ENCODE results near the gene NTRK3.

Gene NTRK3

GRCh38 chr15:88282614-88283013 is 26.1 kb upstream of the NTRK3 start:
- peaks cover 3% of the 10 kb centered on the region for H3K27me3 ChIP-seq (ENCODE audit: control insufficient read depth, insufficient read depth, low read length, poor library complexity, severe bottlenecking)
- WGBS, 2 experiments: 53 to 61% methylated on average over 5 of the region's 5 CpGs
- H3K27ac ChIP-seq (ENCODE audit: insufficient read depth, low read depth, low read length, poor library complexity, severe bottlenecking): no peak overlapping the region
- peaks cover 19% of the 10 kb centered on the region for H3K4me1 ChIP-seq (ENCODE audit: control insufficient read depth, insufficient read depth, low read length)
- no peak overlapping the region for H3K4me3 ChIP-seq (ENCODE audit: insufficient read depth, low read depth, low read length)
- H3K36me3 ChIP-seq (ENCODE audit: control insufficient read depth, insufficient read depth, low read length): no peaks in the 10 kb centered on the region
- no peaks in the 10 kb centered on the region for H3K9me3 ChIP-seq (ENCODE audit: control insufficient read depth, low read length)

- no peaks in the 10 kb centered on the region for H3K27me3 ChIP-seq (ENCODE audit: control insufficient read depth, insufficient read depth, low read length, poor library complexity, severe bottlenecking)
- H3K4me3 ChIP-seq (ENCODE audit: insufficient read depth, low read depth, low read length): no peak overlapping the region
- H3K27ac ChIP-seq (ENCODE audit: insufficient read depth, low read depth, low read length, poor library complexity, severe bottlenecking): no peak overlapping the region
- no peaks in the 10 kb centered on the region for H3K9me3 ChIP-seq (ENCODE audit: control insufficient read depth, low read length)
- no peaks in the 10 kb centered on the region for H3K4me1 ChIP-seq (ENCODE audit: control insufficient read depth, insufficient read depth, low read length)
- WGBS, 2 experiments: 82 to 87% methylated on average over 15 to 16 of the region's 16 CpGs
- H3K36me3 ChIP-seq (ENCODE audit: control insufficient read depth, insufficient read depth, low read length): no peaks in the 10 kb centered on the region
Observed at GRCh38 chr15:88276821-88277410, 20.4 kb upstream of the NTRK3 start.

DNA sequence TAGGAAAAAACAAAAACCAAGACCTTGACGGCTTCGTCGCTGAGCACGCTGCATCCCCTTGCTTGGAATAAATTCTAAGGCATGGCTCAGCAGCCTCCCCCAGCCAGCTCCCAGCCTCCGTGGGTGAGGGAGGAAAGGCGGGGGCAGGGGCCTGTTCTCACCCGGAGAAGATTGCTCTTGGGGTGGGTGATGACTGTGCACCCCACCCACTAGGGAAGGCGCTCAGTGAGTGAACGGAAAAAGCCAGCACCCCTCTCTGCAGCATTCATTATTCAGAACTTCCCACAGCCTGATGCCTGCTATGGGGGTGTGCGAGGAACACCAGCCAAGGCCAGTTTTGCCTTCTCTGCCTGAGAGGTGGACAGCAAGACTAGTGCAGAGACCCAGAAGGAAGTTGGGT is 19.3 kb upstream of the NTRK3 start:
- no peak overlapping the region for H3K4me3 ChIP-seq (ENCODE audit: insufficient read depth, low read depth, low read length)
- 87 to 92% methylated on average over 10 of the region's 10 CpGs for WGBS, 2 experiments
- no peaks in the 10 kb centered on the region for H3K27me3 ChIP-seq (ENCODE audit: control insufficient read depth, insufficient read depth, low read length, poor library complexity, severe bottlenecking)
- no peaks in the 10 kb centered on the region for H3K4me1 ChIP-seq (ENCODE audit: control insufficient read depth, insufficient read depth, low read length)
- no peak overlapping the region for H3K27ac ChIP-seq (ENCODE audit: insufficient read depth, low read depth, low read length, poor library complexity, severe bottlenecking)
- no peaks in the 10 kb centered on the region for H3K9me3 ChIP-seq (ENCODE audit: control insufficient read depth, low read length)
- H3K36me3 ChIP-seq (ENCODE audit: control insufficient read depth, insufficient read depth, low read length): no peaks in the 10 kb centered on the region

- no peaks in the 10 kb centered on the region for H3K9me3 ChIP-seq (ENCODE audit: control insufficient read depth, low read length)
- no peak overlapping the region for H3K27ac ChIP-seq (ENCODE audit: insufficient read depth, low read depth, low read length, poor library complexity, severe bottlenecking)
- WGBS, 2 experiments: 52 to 56% methylated on average over 11 of the region's 11 CpGs
- H3K4me3 ChIP-seq (ENCODE audit: insufficient read depth, low read depth, low read length): no peak overlapping the region
- no peaks in the 10 kb centered on the region for H3K27me3 ChIP-seq (ENCODE audit: control insufficient read depth, insufficient read depth, low read length, poor library complexity, severe bottlenecking)
- no peaks in the 10 kb centered on the region for H3K36me3 ChIP-seq (ENCODE audit: control insufficient read depth, insufficient read depth, low read length)
- H3K4me1 ChIP-seq (ENCODE audit: control insufficient read depth, insufficient read depth, low read length): no peaks in the 10 kb centered on the region
Observed at GRCh38 chr15:88274553-88275460, 18.3 kb upstream of the NTRK3 start.

DNA sequence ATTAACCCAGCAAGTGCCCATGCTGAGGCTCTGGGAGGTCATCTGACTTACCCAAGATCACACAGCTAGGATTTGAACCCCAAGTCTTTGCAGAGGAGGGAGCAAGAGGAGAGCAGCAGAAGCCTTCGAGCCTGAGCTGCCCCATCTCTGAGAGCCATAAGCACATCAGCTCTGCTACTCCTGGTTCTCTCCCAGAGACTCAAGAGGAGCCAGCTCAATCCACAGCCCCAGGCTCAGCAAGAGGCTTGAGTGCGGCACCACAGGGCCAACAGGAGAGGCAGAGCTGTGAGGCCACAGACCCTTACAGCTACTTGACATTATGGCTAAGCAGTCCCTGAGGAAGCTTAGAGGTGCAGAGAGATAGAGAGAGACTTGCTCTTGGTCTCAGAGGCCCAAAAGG is 15.9 kb upstream of the NTRK3 start:
- 92 to 94% methylated on average over 2 of the region's 2 CpGs for WGBS, 2 experiments
- no peak overlapping the region for H3K27ac ChIP-seq (ENCODE audit: insufficient read depth, low read depth, low read length, poor library complexity, severe bottlenecking)
- H3K4me1 ChIP-seq (ENCODE audit: control insufficient read depth, insufficient read depth, low read length): no peaks in the 10 kb centered on the region
- H3K9me3 ChIP-seq (ENCODE audit: control insufficient read depth, low read length): no peaks in the 10 kb centered on the region
- H3K27me3 ChIP-seq (ENCODE audit: control insufficient read depth, insufficient read depth, low read length, poor library complexity, severe bottlenecking): no peaks in the 10 kb centered on the region
- H3K36me3 ChIP-seq (ENCODE audit: control insufficient read depth, insufficient read depth, low read length): no peaks in the 10 kb centered on the region
- no peak overlapping the region for H3K4me3 ChIP-seq (ENCODE audit: insufficient read depth, low read depth, low read length)

GRCh38 chr15:88269356-88270062 is 13.0 kb upstream of the NTRK3 start:
- H3K27me3 ChIP-seq (ENCODE audit: control insufficient read depth, insufficient read depth, low read length, poor library complexity, severe bottlenecking): no peaks in the 10 kb centered on the region
- H3K9me3 ChIP-seq (ENCODE audit: control insufficient read depth, low read length): no peaks in the 10 kb centered on the region
- H3K4me3 ChIP-seq (ENCODE audit: insufficient read depth, low read depth, low read length): no peak overlapping the region
- 86 to 91% methylated on average over 4 of the region's 4 CpGs for WGBS, 2 experiments
- H3K4me1 ChIP-seq (ENCODE audit: control insufficient read depth, insufficient read depth, low read length): no peaks in the 10 kb centered on the region
- H3K36me3 ChIP-seq (ENCODE audit: control insufficient read depth, insufficient read depth, low read length): no peaks in the 10 kb centered on the region
- H3K27ac ChIP-seq (ENCODE audit: insufficient read depth, low read depth, low read length, poor library complexity, severe bottlenecking): no peak overlapping the region

GRCh38 chr15:88267720-88268119 is 11.2 kb upstream of the NTRK3 start:
- H3K27ac ChIP-seq (ENCODE audit: insufficient read depth, low read depth, low read length, poor library complexity, severe bottlenecking): no peak overlapping the region
- no peak overlapping the region for H3K4me3 ChIP-seq (ENCODE audit: insufficient read depth, low read depth, low read length)
- H3K9me3 ChIP-seq (ENCODE audit: control insufficient read depth, low read length): no peaks in the 10 kb centered on the region
- 88 to 90% methylated on average over 5 of the region's 5 CpGs for WGBS, 2 experiments
- no peaks in the 10 kb centered on the region for H3K4me1 ChIP-seq (ENCODE audit: control insufficient read depth, insufficient read depth, low read length)
- H3K27me3 ChIP-seq (ENCODE audit: control insufficient read depth, insufficient read depth, low read length, poor library complexity, severe bottlenecking): no peaks in the 10 kb centered on the region
- H3K36me3 ChIP-seq (ENCODE audit: control insufficient read depth, insufficient read depth, low read length): no peaks in the 10 kb centered on the region

GRCh38 chr15:88266170-88266569 is 9.6 kb upstream of the NTRK3 start:
- H3K27me3 ChIP-seq (ENCODE audit: control insufficient read depth, insufficient read depth, low read length, poor library complexity, severe bottlenecking): no peaks in the 10 kb centered on the region
- H3K27ac ChIP-seq (ENCODE audit: insufficient read depth, low read depth, low read length, poor library complexity, severe bottlenecking): no peak overlapping the region
- no peaks in the 10 kb centered on the region for H3K9me3 ChIP-seq (ENCODE audit: control insufficient read depth, low read length)
- 90 to 92% methylated on average over 10 of the region's 10 CpGs for WGBS, 2 experiments
- no peaks in the 10 kb centered on the region for H3K36me3 ChIP-seq (ENCODE audit: control insufficient read depth, insufficient read depth, low read length)
- no peaks in the 10 kb centered on the region for H3K4me1 ChIP-seq (ENCODE audit: control insufficient read depth, insufficient read depth, low read length)
- H3K4me3 ChIP-seq (ENCODE audit: insufficient read depth, low read depth, low read length): no peak overlapping the region

DNA sequence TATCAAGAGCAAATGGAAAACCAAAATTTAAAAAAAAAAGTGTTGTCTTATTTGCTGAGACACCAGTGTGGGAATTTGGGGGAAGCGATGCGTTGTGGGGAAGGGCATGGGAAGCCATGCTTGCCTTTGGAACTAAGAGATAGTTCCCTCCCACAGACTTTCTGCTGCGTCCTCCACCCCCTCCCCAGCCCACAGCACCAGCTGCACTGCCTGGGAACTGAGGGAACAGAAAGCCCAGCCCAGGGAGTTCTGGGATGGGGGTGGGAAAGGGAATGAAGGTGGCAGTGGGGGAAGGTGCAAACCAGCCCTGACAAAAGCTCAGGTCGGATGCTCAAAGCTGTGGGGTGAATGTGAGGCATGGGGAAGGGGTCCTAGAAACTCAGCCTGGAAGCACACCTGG is 8.1 kb upstream of the NTRK3 start:
- Histone ChIP-seq H3K4me3 (ENCODE audit: insufficient read depth, low read depth, low read length) (no peak overlapping the region), H3K9me3 (ENCODE audit: control insufficient read depth, low read length) (no peaks in the 10 kb centered on the region), H3K36me3 (ENCODE audit: control insufficient read depth, insufficient read depth, low read length) (no peaks in the 10 kb centered on the region), H3K4me1 (ENCODE audit: control insufficient read depth, insufficient read depth, low read length) (no peaks in the 10 kb centered on the region), H3K27me3 (ENCODE audit: control insufficient read depth, insufficient read depth, low read length, poor library complexity, severe bottlenecking) (peaks cover 4% of the 10 kb centered on the region), H3K27ac (ENCODE audit: insufficient read depth, low read depth, low read length, poor library complexity, severe bottlenecking) (no peak overlapping the region)
- WGBS, 2 experiments: 87 to 88% methylated on average over 4 of the region's 4 CpGs

DNA sequence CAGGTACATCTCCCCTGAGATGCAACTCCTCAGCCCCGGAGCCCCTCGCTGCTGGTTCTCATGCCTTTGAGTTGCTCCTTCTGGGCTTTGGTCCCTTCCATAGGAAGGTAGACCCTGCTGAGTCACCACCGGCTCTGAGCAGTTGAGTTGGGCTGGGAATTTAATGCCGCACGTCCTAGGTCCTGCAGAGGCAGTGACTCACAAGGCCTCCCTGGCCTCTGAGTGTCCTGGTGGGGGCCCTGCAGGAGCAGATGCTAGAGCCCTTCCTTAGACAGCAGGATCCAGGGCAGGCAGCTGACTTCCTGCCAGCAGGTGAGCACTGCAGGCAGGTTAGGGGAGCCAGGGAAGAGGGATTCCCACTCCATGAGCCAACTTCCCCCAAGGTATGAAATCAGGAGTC is 5.5 kb upstream of the NTRK3 start:
- Histone ChIP-seq H3K27ac (ENCODE audit: insufficient read depth, low read depth, low read length, poor library complexity, severe bottlenecking) (no peak overlapping the region), H3K4me3 (ENCODE audit: insufficient read depth, low read depth, low read length) (no peak overlapping the region), H3K36me3 (ENCODE audit: control insufficient read depth, insufficient read depth, low read length) (no peaks in the 10 kb centered on the region), H3K4me1 (ENCODE audit: control insufficient read depth, insufficient read depth, low read length) (no peaks in the 10 kb centered on the region), H3K27me3 (ENCODE audit: control insufficient read depth, insufficient read depth, low read length, poor library complexity, severe bottlenecking) (peaks cover 15% of the 10 kb centered on the region), H3K9me3 (ENCODE audit: control insufficient read depth, low read length) (no peaks in the 10 kb centered on the region)
- WGBS, 2 experiments: 73 to 76% methylated on average over 5 of the region's 5 CpGs
